Neural cell (in vitro differentiated cells): ENCODE results near the gene CEP85. TPM values are rescaled to one million over a fixed set of nuclear protein-coding genes. Genes with fewer than 3 reads are reported as not detected.

ENCODE experiments used
- H2AFZ ChIP-seq: fragments of 200-600, 300-800 bp; sonication (generic), shearing (Covaris generic); 2 replicates; pipeline ENCODE4 v1.6.0; 2014; ENCODE audit warnings: low read depth, mild to moderate bottlenecking, antibody characterized with exemption, low read length, moderate library complexity
- H3F3A ChIP-seq: fragments of 200-600 bp; shearing (Covaris generic); 2 replicates; pipeline ENCODE4 v1.6.1; 2016; ENCODE audit warnings: mild to moderate bottlenecking, moderate library complexity, mixed read lengths, antibody characterized with exemption, low read length; ENCODE audit not compliant: insufficient read depth, poor library complexity, severe bottlenecking
- H3K27ac ChIP-seq: fragments of 200-600, 300-800 bp; sonication (generic), shearing (Covaris generic); 2 replicates; pipeline ENCODE4 v1.5.1; 2014; ENCODE audit warnings: mild to moderate bottlenecking, low read length, moderate library complexity
- H3K27me3 ChIP-seq: fragments of 300-800, 200-600 bp; sonication (generic), shearing (Covaris generic); 2 replicates; pipeline ENCODE4 v1.6.0; 2014; ENCODE audit warnings: mild to moderate bottlenecking, low read depth, low read length, moderate library complexity; ENCODE audit not compliant: insufficient read depth
- H3K36me3 ChIP-seq: fragments of 300-800, 200-600 bp; sonication (generic), shearing (Covaris generic); 2 replicates; pipeline ENCODE4 v1.5.1; 2014; ENCODE audit warnings: mild to moderate bottlenecking, antibody characterized with exemption, low read length, moderate library complexity; ENCODE audit not compliant: insufficient read depth
- H3K4me2 ChIP-seq: fragments of 300-800, 200-600 bp; sonication (generic), shearing (Covaris generic); 2 replicates; pipeline ENCODE4 v1.6.0; 2014; ENCODE audit warnings: mild to moderate bottlenecking, low read length
- H3K4me3 ChIP-seq: fragments of 300-800, 200-600 bp; sonication (generic), shearing (Covaris generic); 2 replicates; pipeline ENCODE4 v1.5.1; 2014; ENCODE audit warnings: mild to moderate bottlenecking, low read length, moderate library complexity
- H3K79me2 ChIP-seq: fragments of 200-600 bp; shearing (Covaris generic); replicated peaks from 2 replicates; pipeline ENCODE4 v1.6.0; 2014; ENCODE audit warnings: mild to moderate bottlenecking, low read length, moderate library complexity; ENCODE audit not compliant: insufficient read depth
- H3K9ac ChIP-seq: fragments of 300-800, 200-600 bp; sonication (generic), shearing (Covaris generic); 2 replicates; pipeline ENCODE4 v1.6.1; 2016; ENCODE audit warnings: mild to moderate bottlenecking, low read length, mixed read lengths
- H3K9me2 ChIP-seq: fragments of 200-600 bp; shearing (Covaris generic); 2 replicates; pipeline ENCODE4 v1.6.1; 2016; ENCODE audit warnings: mild to moderate bottlenecking, low read length, mixed read lengths; ENCODE audit not compliant: insufficient read depth
- H3K9me3 ChIP-seq: fragments of 200-600, 300-800 bp; sonication (generic), shearing (Covaris generic); 2 replicates; pipeline ENCODE4 v1.6.1; 2016; ENCODE audit warnings: mild to moderate bottlenecking, mixed run types, low read length, moderate library complexity, mixed read lengths
- H4K20me1 ChIP-seq: fragments of 200-600 bp; shearing (Covaris generic); 2 replicates; pipeline ENCODE4 v1.6.1; 2016; ENCODE audit warnings: mild to moderate bottlenecking, mixed run types; ENCODE audit not compliant: insufficient read depth
- EP300 ChIP-seq: fragments of 450-650 bp; conservative IDR thresholded peaks from 2 replicates; pipeline ENCODE4 v1.6.1; 2014; ENCODE audit warnings: antibody characterized with exemption, mild to moderate bottlenecking, moderate library complexity; ENCODE audit not compliant: poor library complexity, severe bottlenecking
- EZH2 ChIP-seq: fragments of 200-600, 300-800 bp; shearing (Covaris generic), sonication (generic); IDR thresholded peaks from 2 replicates; pipeline ENCODE4 v1.6.1; 2014; ENCODE audit warnings: antibody characterized with exemption, low read length, borderline replicate concordance, mild to moderate bottlenecking; ENCODE audit not compliant: insufficient read depth, poor library complexity, severe bottlenecking
- MXI1 ChIP-seq: fragments of 450-650 bp; conservative IDR thresholded peaks from 2 replicates; pipeline ENCODE4 v1.6.1; 2014; ENCODE audit warnings: antibody characterized with exemption, mild to moderate bottlenecking; ENCODE audit not compliant: poor library complexity, severe bottlenecking
- POLR2AphosphoS5 ChIP-seq: IDR thresholded peaks from 2 replicates; pipeline ENCODE4 v1.6.1; 2012
- RAD21 ChIP-seq: fragments of 450-650 bp; conservative IDR thresholded peaks from 2 replicates; pipeline ENCODE4 v1.6.1; 2014; ENCODE audit warnings: antibody characterized with exemption, mild to moderate bottlenecking, moderate library complexity
- SMC3 ChIP-seq: fragments of 450-650 bp; conservative IDR thresholded peaks from 2 replicates; pipeline ENCODE4 v1.6.1; 2014; ENCODE audit warnings: antibody characterized with exemption, mild to moderate bottlenecking, moderate library complexity; ENCODE audit not compliant: poor library complexity
- TAF1 ChIP-seq: IDR thresholded peaks from 2 replicates; pipeline ENCODE4 v1.6.1; 2012; ENCODE audit warnings: low read depth
- polyA plus RNA-seq: library from polyadenylated mRNA; depleted of rRNA; stranded (reverse); fragments of >200 nt; gene quantifications from 2 replicates; pipeline ENCODE4 v1.2.3, GENCODE V29; 2014
- TF ChIP-seq, protein P1 (sequence below): IDR thresholded peaks from 2 replicates; pipeline ENCODE4 v1.6.1; 2012; ENCODE audit warnings: borderline replicate concordance
- TF ChIP-seq, protein P2 (sequence below): fragments of 450-650 bp; IDR thresholded peaks from 2 replicates; pipeline ENCODE4 v1.5.1; 2014; ENCODE audit warnings: antibody characterized with exemption, mild to moderate bottlenecking, moderate library complexity; ENCODE audit not compliant: poor library complexity, severe bottlenecking

The CEP85 gene
- polyA plus RNA-seq, 1 donor from 2014 or later: 20.5 TPM

DNA sequence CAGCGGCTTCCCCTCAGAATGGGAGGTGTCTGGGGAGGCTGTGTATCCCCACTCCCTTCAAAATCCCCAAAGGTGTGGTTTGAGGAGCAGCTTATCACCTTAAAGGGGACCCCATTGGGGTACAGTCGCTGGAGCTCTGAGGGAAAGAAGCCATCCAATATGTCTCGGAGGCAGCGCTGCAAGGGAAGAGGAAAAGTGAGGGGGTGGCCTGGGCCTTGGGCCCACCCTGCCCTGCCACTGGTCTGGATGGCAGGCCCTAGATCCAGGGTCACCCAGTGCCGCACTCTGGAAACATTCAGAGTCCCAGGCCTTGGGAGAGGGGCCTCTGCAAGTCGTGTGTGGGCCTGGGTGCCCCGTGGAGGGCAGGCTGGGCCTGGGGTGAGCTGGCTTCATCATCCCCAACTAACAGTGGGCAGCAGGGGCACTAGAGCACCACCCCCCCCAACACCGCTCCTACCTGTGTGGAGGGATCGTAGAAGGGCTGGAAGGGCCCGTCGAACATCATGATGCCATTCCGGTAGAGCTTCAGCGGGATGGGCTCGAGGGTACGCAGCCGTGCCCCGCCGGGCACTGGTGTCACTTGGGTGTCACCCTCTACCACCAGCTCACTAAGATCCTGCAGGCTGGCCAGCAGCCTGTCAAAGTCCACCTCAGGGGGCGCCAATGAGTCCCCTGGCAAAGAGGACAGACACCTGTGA, 51.5 kb downstream of the CEP85 start:
- no peak overlapping the region for H3K4me3 ChIP-seq
- no peaks in the 10 kb centered on the region for H3K79me2 ChIP-seq
- no peak overlapping the region for H3K9ac ChIP-seq
- H3K9me2 ChIP-seq: no peaks in the 10 kb centered on the region
- H3K27me3 ChIP-seq: no peaks in the 10 kb centered on the region
- no peak overlapping the region for H2AFZ ChIP-seq
- H3K27ac ChIP-seq: no peak overlapping the region
- H4K20me1 ChIP-seq: no peaks in the 10 kb centered on the region
- H3K9me3 ChIP-seq: no peaks in the 10 kb centered on the region
- H3K36me3 ChIP-seq: no peaks in the 10 kb centered on the region
- no peaks in the 10 kb centered on the region for H3F3A ChIP-seq
- H3K4me2 ChIP-seq: no peak overlapping the region
- TF ChIP-seq POLR2AphosphoS5 (no peak), SMC3 (peak; percentile 2), MXI1 (no peak), TAF1 (no peak), EZH2 (no peak), EP300 (no peak)
- TF ChIP-seq, protein P1, sequence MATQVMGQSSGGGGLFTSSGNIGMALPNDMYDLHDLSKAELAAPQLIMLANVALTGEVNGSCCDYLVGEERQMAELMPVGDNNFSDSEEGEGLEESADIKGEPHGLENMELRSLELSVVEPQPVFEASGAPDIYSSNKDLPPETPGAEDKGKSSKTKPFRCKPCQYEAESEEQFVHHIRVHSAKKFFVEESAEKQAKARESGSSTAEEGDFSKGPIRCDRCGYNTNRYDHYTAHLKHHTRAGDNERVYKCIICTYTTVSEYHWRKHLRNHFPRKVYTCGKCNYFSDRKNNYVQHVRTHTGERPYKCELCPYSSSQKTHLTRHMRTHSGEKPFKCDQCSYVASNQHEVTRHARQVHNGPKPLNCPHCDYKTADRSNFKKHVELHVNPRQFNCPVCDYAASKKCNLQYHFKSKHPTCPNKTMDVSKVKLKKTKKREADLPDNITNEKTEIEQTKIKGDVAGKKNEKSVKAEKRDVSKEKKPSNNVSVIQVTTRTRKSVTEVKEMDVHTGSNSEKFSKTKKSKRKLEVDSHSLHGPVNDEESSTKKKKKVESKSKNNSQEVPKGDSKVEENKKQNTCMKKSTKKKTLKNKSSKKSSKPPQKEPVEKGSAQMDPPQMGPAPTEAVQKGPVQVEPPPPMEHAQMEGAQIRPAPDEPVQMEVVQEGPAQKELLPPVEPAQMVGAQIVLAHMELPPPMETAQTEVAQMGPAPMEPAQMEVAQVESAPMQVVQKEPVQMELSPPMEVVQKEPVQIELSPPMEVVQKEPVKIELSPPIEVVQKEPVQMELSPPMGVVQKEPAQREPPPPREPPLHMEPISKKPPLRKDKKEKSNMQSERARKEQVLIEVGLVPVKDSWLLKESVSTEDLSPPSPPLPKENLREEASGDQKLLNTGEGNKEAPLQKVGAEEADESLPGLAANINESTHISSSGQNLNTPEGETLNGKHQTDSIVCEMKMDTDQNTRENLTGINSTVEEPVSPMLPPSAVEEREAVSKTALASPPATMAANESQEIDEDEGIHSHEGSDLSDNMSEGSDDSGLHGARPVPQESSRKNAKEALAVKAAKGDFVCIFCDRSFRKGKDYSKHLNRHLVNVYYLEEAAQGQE: no peak

DNA sequence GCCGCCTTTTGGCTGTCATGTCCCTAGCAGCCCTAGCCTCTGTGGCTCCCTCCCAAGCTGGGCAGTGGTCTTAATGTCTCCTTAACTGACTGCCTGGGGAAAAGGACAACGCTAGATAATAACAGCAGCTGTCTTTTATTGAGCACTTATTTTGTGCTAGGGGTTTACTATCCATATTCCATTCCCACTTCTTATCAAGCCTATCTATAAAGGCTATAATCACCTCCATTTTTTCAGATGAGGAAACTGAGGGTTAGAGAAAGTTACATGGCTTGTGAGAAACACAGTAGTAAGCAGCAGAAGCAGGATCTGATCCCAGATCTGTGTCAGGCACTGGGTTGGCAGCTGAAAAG, 52.0 kb downstream of the CEP85 start:
- Histone ChIP-seq H3K36me3 (no peaks in the 10 kb centered on the region), H3K9ac (no peak overlapping the region)

More for the DNA sequence above, 52.0 kb downstream of the CEP85 start:
- H3K9me3 ChIP-seq: no peaks in the 10 kb centered on the region
- no peak overlapping the region for H3K4me2 ChIP-seq
- H3K4me3 ChIP-seq: no peak overlapping the region
- no peaks in the 10 kb centered on the region for H3K79me2 ChIP-seq
- H3F3A ChIP-seq: no peaks in the 10 kb centered on the region
- H2AFZ ChIP-seq: no peak overlapping the region
- H4K20me1 ChIP-seq: no peaks in the 10 kb centered on the region
- H3K27me3 ChIP-seq: no peaks in the 10 kb centered on the region
- H3K27ac ChIP-seq: no peak overlapping the region
- no peaks in the 10 kb centered on the region for H3K9me2 ChIP-seq
- TF ChIP-seq TAF1 (no peak), POLR2AphosphoS5 (no peak), EP300 (no peak), SMC3 (no peak), EZH2 (no peak), MXI1 (no peak), RAD21 (no peak)
- TF ChIP-seq, protein P1: no peak
- TF ChIP-seq, protein P2, sequence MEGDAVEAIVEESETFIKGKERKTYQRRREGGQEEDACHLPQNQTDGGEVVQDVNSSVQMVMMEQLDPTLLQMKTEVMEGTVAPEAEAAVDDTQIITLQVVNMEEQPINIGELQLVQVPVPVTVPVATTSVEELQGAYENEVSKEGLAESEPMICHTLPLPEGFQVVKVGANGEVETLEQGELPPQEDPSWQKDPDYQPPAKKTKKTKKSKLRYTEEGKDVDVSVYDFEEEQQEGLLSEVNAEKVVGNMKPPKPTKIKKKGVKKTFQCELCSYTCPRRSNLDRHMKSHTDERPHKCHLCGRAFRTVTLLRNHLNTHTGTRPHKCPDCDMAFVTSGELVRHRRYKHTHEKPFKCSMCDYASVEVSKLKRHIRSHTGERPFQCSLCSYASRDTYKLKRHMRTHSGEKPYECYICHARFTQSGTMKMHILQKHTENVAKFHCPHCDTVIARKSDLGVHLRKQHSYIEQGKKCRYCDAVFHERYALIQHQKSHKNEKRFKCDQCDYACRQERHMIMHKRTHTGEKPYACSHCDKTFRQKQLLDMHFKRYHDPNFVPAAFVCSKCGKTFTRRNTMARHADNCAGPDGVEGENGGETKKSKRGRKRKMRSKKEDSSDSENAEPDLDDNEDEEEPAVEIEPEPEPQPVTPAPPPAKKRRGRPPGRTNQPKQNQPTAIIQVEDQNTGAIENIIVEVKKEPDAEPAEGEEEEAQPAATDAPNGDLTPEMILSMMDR: no peak
